Panc1 (cell line): ENCODE data around the gene HLA-B. TPM values are rescaled to one million over a fixed set of nuclear protein-coding genes. Genes with fewer than 3 reads are reported as not detected.

Source experiments
- ATAC-seq: fragments of 200-7000 bp; cut with Tn5 transposase; 2 replicates; pipeline ENCODE4 v1.9.1; 2020; ENCODE audit warnings: mild to moderate bottlenecking, moderate library complexity
- BruUV-seq: library from RNA; stranded (reverse); fragments of 400-500 nt; replicated peaks from 2 replicates; lab custom pipeline; 2021; lab: Mats Ljungman, UMichigan
- CTCF ChIA-PET: fragments of 300-600 bp; sonication (Branson Sonifier 250); formaldehyde crosslinking; loops from one replicate; lab custom pipeline; 2022; ENCODE audit warnings: antibody characterized with exemption; lab: Charles Lee
- POLR2A ChIA-PET: fragments of 300-600 bp; sonication (Branson Sonifier 250); formaldehyde crosslinking; loops from one replicate; lab custom pipeline; 2022; ENCODE audit warnings: antibody characterized with exemption; lab: Charles Lee
- DNase-seq: peaks from one replicate; pipeline ENCODE4 v3.0.0-alpha.2; 2010; ENCODE audit warnings: low read depth, low spot score
- H3K27ac ChIP-seq: 2 replicates; pipeline ENCODE4 v1.5.1; 2011; ENCODE audit warnings: mild to moderate bottlenecking, low read length, inconsistent platforms
- H3K27me3 ChIP-seq: fragments of 200-500 bp; sonication (Bioruptor generic); 2 replicates; pipeline ENCODE4 v1.6.0; 2014; ENCODE audit warnings: low read length, inconsistent platforms; ENCODE audit not compliant: control insufficient read depth, insufficient read depth
- H3K36me3 ChIP-seq: fragments of 200-500 bp; sonication (Bioruptor generic); 2 replicates; pipeline ENCODE4 v1.5.1; 2014; ENCODE audit warnings: inconsistent platforms, mild to moderate bottlenecking, low read length, moderate library complexity; ENCODE audit not compliant: control insufficient read depth, insufficient read depth
- H3K4me1 ChIP-seq: 2 replicates; pipeline ENCODE4 v1.5.1; 2011; ENCODE audit warnings: inconsistent platforms, mild to moderate bottlenecking, low read length, moderate library complexity; ENCODE audit not compliant: control insufficient read depth, insufficient read depth
- H3K4me3 ChIP-seq, 2 experiments: 2 replicates each; pipeline ENCODE4 v1.5.1; 2011 to 2012; ENCODE audit warnings: low read depth in 2 of 2, low read length in 2 of 2, mild to moderate bottlenecking in 2 of 2, inconsistent platforms in 1 of 2, moderate library complexity in 1 of 2
- H3K9me3 ChIP-seq: fragments of 200-500 bp; sonication (Bioruptor generic); 2 replicates; pipeline ENCODE4 v1.5.1; 2014; ENCODE audit warnings: low read depth, mild to moderate bottlenecking, inconsistent platforms, low read length, moderate library complexity; ENCODE audit not compliant: control insufficient read depth, insufficient read depth
- POLR2AphosphoS5 ChIP-seq: IDR thresholded peaks from 2 replicates; pipeline ENCODE4 v1.6.1; 2012; ENCODE audit warnings: mild to moderate bottlenecking, low read depth, low read length, moderate library complexity
- SIN3A ChIP-seq: IDR thresholded peaks from 2 replicates; pipeline ENCODE4 v1.6.1; 2012; ENCODE audit warnings: low read depth, mild to moderate bottlenecking, low read length, moderate library complexity, borderline replicate concordance; ENCODE audit not compliant: insufficient read depth
- TCF7L2 ChIP-seq: IDR thresholded peaks from 2 replicates; pipeline ENCODE4 v1.6.1; 2011; ENCODE audit warnings: mild to moderate bottlenecking, low read depth, low read length, inconsistent platforms
- in situ Hi-C: cut with HindIII; loops from 2 replicates; pipeline ENCODE4 v1.10.0; 2016; ENCODE audit warnings: low sequenced_read_pairs, low pct_unique_long_range_greater_than_20kb
- intact Hi-C: fragments of 100-400 bp; cut with micrococcal nuclease; formaldehyde crosslinking; loops from one replicate; pipeline ENCODE4 v1.10.0; 2022; ENCODE audit not compliant: unreplicated experiment
- total RNA-seq: library from RNA; stranded (reverse); gene quantifications from one replicate; pipeline ENCODE4 v1.2.1, GENCODE V29; 2021; ENCODE audit not compliant: unreplicated experiment
- TF ChIP-seq, protein P1 (sequence below): fragments of 450-650 bp; IDR thresholded peaks from 2 replicates; pipeline ENCODE4 v1.5.1; 2017; ENCODE audit warnings: mild to moderate bottlenecking
- TF ChIP-seq, protein P2 (sequence below), 2 experiments: IDR thresholded peaks; 2 replicates each; pipeline ENCODE4 v1.6.1; 2011 to 2012; ENCODE audit warnings: low read depth in 2 of 2, control low read depth in 1 of 2, low read length in 1 of 2, mild to moderate bottlenecking in 1 of 2, moderate library complexity in 1 of 2; ENCODE audit not compliant: insufficient read depth in 1 of 2

The HLA-B gene
- total RNA-seq, 1 experiment from 2014 or later = 191 TPM

DNA sequence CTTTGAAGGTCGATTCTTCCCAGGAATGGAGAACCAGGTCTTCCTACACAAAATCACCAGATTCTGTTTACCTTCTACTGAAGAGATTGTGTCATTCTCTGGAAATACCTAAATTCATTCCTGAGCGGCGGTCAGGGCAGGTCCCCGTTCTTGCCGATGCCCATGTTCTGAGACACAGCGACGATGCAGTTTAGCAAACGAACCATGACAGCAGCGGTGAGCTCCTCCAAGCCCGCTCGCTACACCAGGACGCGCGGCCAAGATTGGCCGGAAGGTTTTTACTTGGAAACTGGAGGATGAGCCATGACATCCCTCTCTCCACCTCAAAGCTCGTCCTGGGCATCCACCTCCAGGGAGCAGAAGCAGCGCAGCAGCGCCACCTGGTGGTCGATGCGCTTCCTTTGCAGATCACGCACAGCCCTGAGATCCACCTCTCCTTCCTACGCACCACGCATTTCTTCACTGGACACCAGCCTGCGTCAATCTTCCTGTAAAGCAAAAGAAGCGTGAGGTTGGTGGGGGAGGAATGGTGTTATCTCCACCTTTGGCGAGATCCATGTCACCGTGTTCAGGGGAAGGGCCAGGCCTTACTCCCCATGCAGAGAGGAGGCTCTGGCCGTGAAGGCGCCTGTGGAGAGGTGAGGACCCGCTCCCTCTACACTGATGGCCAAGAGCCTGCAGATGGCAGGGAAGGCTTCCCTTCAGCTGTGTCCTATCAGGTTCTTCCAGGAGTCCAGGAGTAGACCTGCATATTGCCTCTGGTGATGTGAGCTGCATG is 9.9 kb upstream of the HLA-B start:
- CTCF ChIA-PET = interaction anchor here (0.6 to 1.4 kb wide), 5 partner anchors 169 to 228 kb away, joined by 3 to 8 read pairs (median 4); partner anchors contain the start of gene PSORS1C2
- no peaks in the 10 kb centered on the region for H3K4me1 ChIP-seq
- intact Hi-C loops (loop anchor here (2.0 to 5.0 kb wide), 2 partner anchors 170 to 230 kb away; partner anchors contain the start of gene PSORS1C2), in situ Hi-C loops (no loop called here)
- H3K27ac ChIP-seq = no peak overlapping the region
- no peaks in the 10 kb centered on the region for H3K9me3 ChIP-seq
- H3K36me3 ChIP-seq = no peaks in the 10 kb centered on the region
- BruUV-seq = no TSS peak
- ATAC-seq (peak; percentile 100), DNase-seq (peak; percentile 86)
- POLR2A ChIA-PET = interaction anchor here (1.3 kb wide), 1 partner anchor 9 kb away, joined by 3 read pairs; no protein-coding TSS in a partner anchor
- TF ChIP-seq, protein P1, sequence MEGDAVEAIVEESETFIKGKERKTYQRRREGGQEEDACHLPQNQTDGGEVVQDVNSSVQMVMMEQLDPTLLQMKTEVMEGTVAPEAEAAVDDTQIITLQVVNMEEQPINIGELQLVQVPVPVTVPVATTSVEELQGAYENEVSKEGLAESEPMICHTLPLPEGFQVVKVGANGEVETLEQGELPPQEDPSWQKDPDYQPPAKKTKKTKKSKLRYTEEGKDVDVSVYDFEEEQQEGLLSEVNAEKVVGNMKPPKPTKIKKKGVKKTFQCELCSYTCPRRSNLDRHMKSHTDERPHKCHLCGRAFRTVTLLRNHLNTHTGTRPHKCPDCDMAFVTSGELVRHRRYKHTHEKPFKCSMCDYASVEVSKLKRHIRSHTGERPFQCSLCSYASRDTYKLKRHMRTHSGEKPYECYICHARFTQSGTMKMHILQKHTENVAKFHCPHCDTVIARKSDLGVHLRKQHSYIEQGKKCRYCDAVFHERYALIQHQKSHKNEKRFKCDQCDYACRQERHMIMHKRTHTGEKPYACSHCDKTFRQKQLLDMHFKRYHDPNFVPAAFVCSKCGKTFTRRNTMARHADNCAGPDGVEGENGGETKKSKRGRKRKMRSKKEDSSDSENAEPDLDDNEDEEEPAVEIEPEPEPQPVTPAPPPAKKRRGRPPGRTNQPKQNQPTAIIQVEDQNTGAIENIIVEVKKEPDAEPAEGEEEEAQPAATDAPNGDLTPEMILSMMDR = peak; percentile 94
- TF ChIP-seq, protein P2, sequence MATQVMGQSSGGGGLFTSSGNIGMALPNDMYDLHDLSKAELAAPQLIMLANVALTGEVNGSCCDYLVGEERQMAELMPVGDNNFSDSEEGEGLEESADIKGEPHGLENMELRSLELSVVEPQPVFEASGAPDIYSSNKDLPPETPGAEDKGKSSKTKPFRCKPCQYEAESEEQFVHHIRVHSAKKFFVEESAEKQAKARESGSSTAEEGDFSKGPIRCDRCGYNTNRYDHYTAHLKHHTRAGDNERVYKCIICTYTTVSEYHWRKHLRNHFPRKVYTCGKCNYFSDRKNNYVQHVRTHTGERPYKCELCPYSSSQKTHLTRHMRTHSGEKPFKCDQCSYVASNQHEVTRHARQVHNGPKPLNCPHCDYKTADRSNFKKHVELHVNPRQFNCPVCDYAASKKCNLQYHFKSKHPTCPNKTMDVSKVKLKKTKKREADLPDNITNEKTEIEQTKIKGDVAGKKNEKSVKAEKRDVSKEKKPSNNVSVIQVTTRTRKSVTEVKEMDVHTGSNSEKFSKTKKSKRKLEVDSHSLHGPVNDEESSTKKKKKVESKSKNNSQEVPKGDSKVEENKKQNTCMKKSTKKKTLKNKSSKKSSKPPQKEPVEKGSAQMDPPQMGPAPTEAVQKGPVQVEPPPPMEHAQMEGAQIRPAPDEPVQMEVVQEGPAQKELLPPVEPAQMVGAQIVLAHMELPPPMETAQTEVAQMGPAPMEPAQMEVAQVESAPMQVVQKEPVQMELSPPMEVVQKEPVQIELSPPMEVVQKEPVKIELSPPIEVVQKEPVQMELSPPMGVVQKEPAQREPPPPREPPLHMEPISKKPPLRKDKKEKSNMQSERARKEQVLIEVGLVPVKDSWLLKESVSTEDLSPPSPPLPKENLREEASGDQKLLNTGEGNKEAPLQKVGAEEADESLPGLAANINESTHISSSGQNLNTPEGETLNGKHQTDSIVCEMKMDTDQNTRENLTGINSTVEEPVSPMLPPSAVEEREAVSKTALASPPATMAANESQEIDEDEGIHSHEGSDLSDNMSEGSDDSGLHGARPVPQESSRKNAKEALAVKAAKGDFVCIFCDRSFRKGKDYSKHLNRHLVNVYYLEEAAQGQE (IDR thresholded peaks at IDR 0.05; ENCODE audit: insufficient read depth in 1 of 2, low read depth in 2 of 2, low read length in 1 of 2) = no peak
- peaks cover 37% of the 10 kb centered on the region for H3K27me3 ChIP-seq
- peak overlapping the region; percentile 21 to 49 for H3K4me3 ChIP-seq

DNA sequence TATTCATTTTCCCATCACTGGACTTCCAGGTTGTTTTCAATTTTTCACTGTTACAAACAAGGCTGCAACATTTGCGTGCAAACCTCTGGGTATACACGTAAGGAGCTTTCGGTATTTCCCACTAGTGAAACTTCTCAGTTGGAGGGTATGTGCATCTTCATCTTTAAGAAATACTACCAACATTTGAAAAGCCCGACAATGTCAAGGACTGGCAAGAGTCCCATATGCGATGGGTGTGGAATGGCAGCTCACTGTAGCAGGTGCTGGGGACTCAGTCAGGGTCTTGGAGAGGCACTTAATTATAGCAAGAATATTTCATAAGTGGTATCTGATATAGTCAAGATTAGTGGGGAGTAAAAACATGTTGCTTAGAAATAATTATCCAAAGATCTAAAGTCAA is 8.9 kb upstream of the HLA-B start:
- Histone ChIP-seq H3K4me3 (no peak overlapping the region), H3K27ac (no peak overlapping the region), H3K9me3 (no peaks in the 10 kb centered on the region), H3K4me1 (no peaks in the 10 kb centered on the region), H3K27me3 (peaks cover 34% of the 10 kb centered on the region), H3K36me3 (no peaks in the 10 kb centered on the region)
- no peak for TF ChIP-seq TCF7L2
- TF ChIP-seq, protein P2 (IDR thresholded peaks at IDR 0.05; ENCODE audit: insufficient read depth in 1 of 2, low read depth in 2 of 2, low read length in 1 of 2) = no peak
- TF ChIP-seq POLR2AphosphoS5 = no peak
- TF ChIP-seq SIN3A = no peak
- TF ChIP-seq, protein P1 = no peak
- ChIA-PET CTCF (no interaction called here), POLR2A (no interaction called here)
- in situ Hi-C loops (no loop called here), intact Hi-C loops (loop anchor here (2.0 to 5.0 kb wide), 2 partner anchors 169 to 229 kb away; partner anchors contain the start of gene PSORS1C2)
- no TSS peak for BruUV-seq
- DNase-seq = no peak
- ATAC-seq = no peak
